Measurements from ENCODE around the gene PGBD2. TPM values are rescaled to one million over a fixed set of nuclear protein-coding genes. Genes with fewer than 3 reads are reported as not detected.

PGBD2 gene
- total and polyA plus RNA-seq, 9 of the 15 experiments (the other 6 are each of a cell fraction or from before 2014, with no cell fraction given) = 11.9 to 21.8 (median 14.7) TPM

DNA sequence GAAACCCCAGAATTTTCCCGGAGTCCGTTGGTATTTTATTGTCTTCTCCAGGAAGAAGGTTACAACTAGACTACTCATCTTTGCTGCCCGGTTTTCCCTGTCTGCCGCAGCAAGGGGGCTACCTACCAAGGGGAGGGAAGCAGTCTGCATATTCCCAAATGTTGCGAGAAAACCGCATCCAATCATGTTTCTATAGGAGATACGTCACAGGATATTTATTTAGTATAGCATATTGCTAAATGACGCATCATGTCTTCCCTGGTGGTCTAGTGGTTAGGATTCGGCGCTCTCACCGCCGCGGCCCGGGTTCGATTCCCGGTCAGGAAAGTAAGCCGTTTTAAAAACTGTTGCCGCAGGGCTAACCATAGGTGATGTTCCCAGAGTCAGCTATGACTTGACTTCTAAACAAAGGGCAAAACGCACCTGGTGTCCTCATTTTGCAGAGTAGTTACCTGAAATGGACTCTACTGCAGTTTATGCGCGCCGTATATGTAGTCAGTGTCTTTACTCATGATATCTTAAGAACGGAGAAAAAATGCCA lies 32.0 kb upstream of the PGBD2 start (continued):
- TF ChIP-seq, protein P1, sequence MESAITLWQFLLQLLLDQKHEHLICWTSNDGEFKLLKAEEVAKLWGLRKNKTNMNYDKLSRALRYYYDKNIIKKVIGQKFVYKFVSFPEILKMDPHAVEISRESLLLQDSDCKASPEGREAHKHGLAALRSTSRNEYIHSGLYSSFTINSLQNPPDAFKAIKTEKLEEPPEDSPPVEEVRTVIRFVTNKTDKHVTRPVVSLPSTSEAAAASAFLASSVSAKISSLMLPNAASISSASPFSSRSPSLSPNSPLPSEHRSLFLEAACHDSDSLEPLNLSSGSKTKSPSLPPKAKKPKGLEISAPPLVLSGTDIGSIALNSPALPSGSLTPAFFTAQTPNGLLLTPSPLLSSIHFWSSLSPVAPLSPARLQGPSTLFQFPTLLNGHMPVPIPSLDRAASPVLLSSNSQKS (CRISPR knock-in tag; IDR thresholded peaks at IDR 0.05) = no peak
- TF ChIP-seq, protein P2, sequence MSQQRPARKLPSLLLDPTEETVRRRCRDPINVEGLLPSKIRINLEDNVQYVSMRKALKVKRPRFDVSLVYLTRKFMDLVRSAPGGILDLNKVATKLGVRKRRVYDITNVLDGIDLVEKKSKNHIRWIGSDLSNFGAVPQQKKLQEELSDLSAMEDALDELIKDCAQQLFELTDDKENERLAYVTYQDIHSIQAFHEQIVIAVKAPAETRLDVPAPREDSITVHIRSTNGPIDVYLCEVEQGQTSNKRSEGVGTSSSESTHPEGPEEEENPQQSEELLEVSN (IDR thresholded peaks at IDR 0.05; ENCODE audit: borderline replicate concordance in 1 of 2, extremely low read depth in 1 of 2, insufficient read depth in 1 of 2, insufficient read length in 1 of 2, low read depth in 1 of 2, low read length in 1 of 2, poor library complexity in 1 of 2, severe bottlenecking in 1 of 2) = no peak
- TF ChIP-seq, protein P3, sequence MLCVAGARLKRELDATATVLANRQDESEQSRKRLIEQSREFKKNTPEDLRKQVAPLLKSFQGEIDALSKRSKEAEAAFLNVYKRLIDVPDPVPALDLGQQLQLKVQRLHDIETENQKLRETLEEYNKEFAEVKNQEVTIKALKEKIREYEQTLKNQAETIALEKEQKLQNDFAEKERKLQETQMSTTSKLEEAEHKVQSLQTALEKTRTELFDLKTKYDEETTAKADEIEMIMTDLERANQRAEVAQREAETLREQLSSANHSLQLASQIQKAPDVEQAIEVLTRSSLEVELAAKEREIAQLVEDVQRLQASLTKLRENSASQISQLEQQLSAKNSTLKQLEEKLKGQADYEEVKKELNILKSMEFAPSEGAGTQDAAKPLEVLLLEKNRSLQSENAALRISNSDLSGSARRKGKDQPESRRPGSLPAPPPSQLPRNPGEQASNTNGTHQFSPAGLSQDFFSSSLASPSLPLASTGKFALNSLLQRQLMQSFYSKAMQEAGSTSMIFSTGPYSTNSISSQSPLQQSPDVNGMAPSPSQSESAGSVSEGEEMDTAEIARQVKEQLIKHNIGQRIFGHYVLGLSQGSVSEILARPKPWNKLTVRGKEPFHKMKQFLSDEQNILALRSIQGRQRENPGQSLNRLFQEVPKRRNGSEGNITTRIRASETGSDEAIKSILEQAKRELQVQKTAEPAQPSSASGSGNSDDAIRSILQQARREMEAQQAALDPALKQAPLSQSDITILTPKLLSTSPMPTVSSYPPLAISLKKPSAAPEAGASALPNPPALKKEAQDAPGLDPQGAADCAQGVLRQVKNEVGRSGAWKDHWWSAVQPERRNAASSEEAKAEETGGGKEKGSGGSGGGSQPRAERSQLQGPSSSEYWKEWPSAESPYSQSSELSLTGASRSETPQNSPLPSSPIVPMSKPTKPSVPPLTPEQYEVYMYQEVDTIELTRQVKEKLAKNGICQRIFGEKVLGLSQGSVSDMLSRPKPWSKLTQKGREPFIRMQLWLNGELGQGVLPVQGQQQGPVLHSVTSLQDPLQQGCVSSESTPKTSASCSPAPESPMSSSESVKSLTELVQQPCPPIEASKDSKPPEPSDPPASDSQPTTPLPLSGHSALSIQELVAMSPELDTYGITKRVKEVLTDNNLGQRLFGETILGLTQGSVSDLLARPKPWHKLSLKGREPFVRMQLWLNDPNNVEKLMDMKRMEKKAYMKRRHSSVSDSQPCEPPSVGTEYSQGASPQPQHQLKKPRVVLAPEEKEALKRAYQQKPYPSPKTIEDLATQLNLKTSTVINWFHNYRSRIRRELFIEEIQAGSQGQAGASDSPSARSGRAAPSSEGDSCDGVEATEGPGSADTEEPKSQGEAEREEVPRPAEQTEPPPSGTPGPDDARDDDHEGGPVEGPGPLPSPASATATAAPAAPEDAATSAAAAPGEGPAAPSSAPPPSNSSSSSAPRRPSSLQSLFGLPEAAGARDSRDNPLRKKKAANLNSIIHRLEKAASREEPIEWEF (CRISPR knock-in tag; IDR thresholded peaks at IDR 0.05) = no peak
- TF ChIP-seq, protein P4, sequence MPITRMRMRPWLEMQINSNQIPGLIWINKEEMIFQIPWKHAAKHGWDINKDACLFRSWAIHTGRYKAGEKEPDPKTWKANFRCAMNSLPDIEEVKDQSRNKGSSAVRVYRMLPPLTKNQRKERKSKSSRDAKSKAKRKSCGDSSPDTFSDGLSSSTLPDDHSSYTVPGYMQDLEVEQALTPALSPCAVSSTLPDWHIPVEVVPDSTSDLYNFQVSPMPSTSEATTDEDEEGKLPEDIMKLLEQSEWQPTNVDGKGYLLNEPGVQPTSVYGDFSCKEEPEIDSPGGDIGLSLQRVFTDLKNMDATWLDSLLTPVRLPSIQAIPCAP (CRISPR knock-in tag; IDR thresholded peaks at IDR 0.05; ENCODE audit: borderline replicate concordance) = no peak
- TF ChIP-seq MCM7 (IDR thresholded peaks at IDR 0.05) = no peak
- TF ChIP-seq NR1H2 (CRISPR knock-in tag; IDR thresholded peaks at IDR 0.05) = no peak
- peak; percentile 80; the same call in 1 of the 2 replicates for TF ChIP-seq ESRRA (IDR thresholded peaks at IDR 0.05; ENCODE audit: borderline replicate concordance, low read depth)
- TF ChIP-seq, protein P5, sequence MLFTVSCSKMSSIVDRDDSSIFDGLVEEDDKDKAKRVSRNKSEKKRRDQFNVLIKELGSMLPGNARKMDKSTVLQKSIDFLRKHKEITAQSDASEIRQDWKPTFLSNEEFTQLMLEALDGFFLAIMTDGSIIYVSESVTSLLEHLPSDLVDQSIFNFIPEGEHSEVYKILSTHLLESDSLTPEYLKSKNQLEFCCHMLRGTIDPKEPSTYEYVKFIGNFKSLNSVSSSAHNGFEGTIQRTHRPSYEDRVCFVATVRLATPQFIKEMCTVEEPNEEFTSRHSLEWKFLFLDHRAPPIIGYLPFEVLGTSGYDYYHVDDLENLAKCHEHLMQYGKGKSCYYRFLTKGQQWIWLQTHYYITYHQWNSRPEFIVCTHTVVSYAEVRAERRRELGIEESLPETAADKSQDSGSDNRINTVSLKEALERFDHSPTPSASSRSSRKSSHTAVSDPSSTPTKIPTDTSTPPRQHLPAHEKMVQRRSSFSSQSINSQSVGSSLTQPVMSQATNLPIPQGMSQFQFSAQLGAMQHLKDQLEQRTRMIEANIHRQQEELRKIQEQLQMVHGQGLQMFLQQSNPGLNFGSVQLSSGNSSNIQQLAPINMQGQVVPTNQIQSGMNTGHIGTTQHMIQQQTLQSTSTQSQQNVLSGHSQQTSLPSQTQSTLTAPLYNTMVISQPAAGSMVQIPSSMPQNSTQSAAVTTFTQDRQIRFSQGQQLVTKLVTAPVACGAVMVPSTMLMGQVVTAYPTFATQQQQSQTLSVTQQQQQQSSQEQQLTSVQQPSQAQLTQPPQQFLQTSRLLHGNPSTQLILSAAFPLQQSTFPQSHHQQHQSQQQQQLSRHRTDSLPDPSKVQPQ (CRISPR knock-in tag; IDR thresholded peaks at IDR 0.05; ENCODE audit: borderline replicate concordance) = no peak
- TF ChIP-seq, protein P6, sequence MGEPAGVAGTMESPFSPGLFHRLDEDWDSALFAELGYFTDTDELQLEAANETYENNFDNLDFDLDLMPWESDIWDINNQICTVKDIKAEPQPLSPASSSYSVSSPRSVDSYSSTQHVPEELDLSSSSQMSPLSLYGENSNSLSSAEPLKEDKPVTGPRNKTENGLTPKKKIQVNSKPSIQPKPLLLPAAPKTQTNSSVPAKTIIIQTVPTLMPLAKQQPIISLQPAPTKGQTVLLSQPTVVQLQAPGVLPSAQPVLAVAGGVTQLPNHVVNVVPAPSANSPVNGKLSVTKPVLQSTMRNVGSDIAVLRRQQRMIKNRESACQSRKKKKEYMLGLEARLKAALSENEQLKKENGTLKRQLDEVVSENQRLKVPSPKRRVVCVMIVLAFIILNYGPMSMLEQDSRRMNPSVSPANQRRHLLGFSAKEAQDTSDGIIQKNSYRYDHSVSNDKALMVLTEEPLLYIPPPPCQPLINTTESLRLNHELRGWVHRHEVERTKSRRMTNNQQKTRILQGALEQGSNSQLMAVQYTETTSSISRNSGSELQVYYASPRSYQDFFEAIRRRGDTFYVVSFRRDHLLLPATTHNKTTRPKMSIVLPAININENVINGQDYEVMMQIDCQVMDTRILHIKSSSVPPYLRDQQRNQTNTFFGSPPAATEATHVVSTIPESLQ (CRISPR knock-in tag; IDR thresholded peaks at IDR 0.05) = 0 out of 2 replicates have a peak, but pooled peaks have one; percentile 21
- TF ChIP-seq, protein P7, sequence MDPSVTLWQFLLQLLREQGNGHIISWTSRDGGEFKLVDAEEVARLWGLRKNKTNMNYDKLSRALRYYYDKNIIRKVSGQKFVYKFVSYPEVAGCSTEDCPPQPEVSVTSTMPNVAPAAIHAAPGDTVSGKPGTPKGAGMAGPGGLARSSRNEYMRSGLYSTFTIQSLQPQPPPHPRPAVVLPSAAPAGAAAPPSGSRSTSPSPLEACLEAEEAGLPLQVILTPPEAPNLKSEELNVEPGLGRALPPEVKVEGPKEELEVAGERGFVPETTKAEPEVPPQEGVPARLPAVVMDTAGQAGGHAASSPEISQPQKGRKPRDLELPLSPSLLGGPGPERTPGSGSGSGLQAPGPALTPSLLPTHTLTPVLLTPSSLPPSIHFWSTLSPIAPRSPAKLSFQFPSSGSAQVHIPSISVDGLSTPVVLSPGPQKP (CRISPR knock-in tag; IDR thresholded peaks at IDR 0.05) = no peak
